ENCODE measurements around the gene IQSEC1.

- TF ChIP-seq CTCF (IDR thresholded peaks at IDR 0.05; ENCODE audit: poor library complexity) (no peak), EZH2 (IDR thresholded peaks at IDR 0.05; ENCODE audit: borderline replicate concordance) (no peak), EZH2phosphoT487 (IDR thresholded peaks at IDR 0.05; ENCODE audit: low read depth, severe bottlenecking, unreplicated experiment) (no peak)
Observed at GRCh38 chr3:12884790-12885582, 188.2 kb downstream of the IQSEC1 start.

All from hepatocyte (in vitro differentiated cells).